Activated CD8-positive, alpha-beta memory T cell treated with anti-CD3 and anti-CD28 coated beads, Interleukin-2, amount 50 U/mL, for 48 hours (primary cell): ENCODE results near the gene IL25.
"Not testable (repeated sequence)": the region's sequence is repeated elsewhere in the genome, so short reads cannot be mapped to it uniquely, and the experiment has no call there.

Experiments used
- DNase-seq: peaks from one replicate; pipeline ENCODE4 v3.0.0-alpha.2; 2020

IL25 gene

DNA sequence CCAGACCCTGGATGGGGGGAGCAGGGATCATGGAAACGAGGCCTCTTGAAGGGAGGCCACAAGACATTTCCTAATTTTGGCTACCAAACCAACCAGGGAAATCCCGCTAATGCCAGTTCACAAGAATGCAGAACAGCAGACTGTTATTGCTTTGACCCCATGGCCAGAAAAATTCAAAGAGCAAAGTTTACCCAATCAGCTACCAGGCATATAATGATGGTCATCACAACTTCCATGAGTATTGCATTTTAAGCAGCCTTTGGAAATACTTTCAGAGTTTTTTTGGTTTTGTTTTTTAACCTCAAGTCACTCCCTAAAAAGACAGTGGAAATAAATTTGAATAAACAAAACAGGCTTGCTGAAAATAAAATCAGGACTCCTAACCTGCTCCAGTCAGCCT lies at the start of gene IL25:
IL25 (plus strand) TSS at position 301 of the 400 bp plus-strand sequence.
- no peak for DNase-seq

GRCh38 chr14:23323838-23324454 lies 48.7 kb upstream of the IL25 start:
- no peak for DNase-seq

GRCh38 chr14:23324455-23324846 lies 48.2 kb upstream of the IL25 start:
- DNase-seq: no peak

DNA sequence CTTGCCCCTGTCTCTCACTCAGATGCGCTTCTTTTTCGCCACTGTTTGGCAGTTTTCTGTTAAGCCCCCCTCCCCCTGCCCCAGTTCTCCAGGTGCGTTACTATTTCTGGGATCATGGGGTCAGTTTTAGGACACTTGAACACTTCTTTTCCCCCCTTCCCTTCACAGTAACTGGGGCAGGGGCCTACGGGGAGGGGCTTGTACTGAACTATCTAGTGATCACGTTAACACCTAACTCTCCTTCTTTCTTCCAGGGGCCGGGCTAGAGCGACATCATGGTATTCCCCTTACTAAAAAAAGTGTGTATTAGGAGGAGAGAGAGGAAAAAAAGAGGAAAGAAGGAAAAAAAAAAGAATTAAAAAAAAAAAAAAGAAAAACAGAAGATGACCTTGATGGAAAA lies 47.6 kb upstream of the IL25 start:
- no peak for DNase-seq

DNA sequence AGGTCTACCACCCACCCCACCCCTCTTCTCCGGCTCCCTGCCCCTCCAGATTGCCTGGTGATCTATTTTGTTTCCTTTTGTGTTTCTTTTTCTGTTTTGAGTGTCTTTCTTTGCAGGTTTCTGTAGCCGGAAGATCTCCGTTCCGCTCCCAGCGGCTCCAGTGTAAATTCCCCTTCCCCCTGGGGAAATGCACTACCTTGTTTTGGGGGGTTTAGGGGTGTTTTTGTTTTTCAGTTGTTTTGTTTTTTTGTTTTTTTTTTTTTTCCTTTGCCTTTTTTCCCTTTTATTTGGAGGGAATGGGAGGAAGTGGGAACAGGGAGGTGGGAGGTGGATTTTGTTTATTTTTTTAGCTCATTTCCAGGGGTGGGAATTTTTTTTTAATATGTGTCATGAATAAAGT lies 46.9 kb upstream of the IL25 start:
- not testable (repeated sequence) for DNase-seq

DNA sequence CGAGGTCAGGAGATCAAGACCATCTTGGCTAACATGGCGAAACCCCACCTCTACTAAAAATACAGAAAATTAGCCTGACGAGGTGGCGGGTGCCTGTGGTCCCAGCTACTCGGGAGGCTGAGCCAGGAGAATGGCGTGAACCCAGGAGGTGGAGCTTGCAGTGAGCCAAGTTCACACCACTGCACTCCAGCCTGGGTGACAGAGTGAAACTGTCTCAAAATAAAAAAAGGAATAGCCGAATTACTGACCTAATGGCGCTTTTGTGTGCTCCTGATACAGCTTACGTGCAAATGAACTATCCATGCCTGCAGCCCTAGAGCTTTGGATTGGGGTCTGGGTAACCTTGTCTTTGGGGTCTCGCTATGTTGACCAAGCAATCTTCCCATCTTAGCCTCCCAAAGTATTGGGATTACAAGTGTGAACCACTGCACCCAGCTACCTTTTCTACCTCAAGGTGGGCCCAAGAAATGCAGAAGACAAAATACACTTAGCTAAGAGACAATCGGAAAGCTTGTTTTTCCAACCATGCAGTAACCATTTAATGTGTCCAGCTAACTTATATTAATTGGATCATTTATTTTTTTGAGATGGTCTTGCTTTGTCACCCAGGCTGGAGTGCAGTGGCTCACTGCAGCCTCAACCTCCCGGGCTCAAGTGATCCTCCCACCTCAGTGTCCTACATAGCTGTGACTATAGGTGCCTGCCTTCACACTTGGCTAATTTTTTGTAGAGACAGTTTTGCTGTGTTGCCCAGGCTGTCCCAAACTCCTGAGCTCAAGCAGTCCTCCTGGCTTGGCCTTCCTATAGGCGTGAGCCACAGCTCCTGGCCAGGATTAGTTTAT lies 45.9 kb upstream of the IL25 start:
- no peak for DNase-seq

DNA sequence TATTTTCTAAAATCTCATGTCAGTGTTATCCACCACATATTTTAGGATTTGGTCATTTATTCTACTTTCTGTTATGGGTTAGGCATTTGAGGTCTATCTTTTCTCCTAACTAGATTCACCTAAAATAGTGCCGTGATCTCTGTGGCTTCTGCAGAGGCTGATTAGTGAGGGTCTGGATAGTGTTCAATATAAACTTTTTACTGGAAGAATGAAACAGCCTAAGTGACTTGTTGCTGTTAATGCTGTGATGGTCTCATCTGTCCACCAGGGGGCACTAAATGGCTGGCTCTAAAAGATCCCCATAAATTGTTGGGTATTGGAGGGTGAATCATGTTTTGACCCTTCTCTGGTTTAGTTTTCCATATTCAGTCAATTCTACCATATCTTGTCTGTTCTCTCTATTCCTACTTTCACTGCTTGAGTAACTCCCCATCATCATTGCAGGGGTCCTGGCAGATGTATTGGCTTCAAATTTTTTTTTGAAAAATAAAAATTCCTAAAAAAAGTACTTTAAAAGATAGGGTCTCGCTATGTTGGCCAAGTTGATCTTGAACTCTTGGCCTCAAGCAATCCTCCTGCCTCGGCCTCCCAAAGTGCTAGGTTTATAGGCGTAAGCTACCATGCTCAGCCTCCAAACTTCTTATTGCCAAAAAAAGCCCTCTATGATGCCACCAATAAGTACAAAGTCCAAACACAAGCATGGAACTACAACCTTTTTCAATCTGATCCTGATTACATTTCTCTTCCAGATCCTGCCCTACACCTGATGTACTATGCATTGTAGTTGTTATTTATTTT lies 44.5 kb upstream of the IL25 start:
- peak; percentile 69 for DNase-seq

- DNase-seq: no peak
Measured at GRCh38 chr14:23335623-23336022, 37.0 kb upstream of the IL25 start.

DNA sequence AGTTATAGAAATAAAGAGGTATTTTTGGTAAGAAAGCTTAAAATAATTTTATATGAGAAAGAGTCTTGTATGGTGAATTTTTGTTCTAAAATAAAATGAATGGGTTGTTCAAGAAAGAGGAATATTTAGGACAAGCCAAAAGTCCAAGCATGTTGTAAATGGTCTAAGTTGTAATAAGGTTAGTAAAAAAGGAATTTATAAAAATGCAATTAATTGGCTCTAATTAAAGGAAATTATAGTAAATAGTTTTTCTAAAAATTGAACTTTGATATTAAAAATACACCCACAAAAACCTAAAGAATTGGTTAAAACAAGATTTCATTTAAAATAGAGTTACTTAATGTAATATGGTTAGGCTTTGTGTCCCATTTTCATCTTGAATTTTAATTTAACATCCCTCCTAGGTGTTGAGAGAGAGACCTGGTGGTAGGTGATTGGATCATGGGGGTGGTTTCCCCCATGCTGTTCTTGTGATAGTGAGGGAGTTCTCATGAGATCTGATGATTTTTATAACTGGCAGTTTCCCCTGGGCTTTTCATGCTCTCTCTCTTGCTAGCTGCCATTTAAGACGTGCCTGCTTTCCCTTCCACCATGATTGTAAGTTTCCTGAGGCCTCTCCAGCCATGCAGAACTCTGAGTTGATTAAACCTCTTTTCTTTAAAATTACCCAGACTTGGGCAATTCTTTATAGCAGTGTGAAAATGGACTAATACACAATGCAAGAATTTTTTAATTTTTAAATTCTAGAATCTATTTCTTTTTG lies 32.9 kb upstream of the IL25 start:
- DNase-seq: no peak

GRCh38 chr14:23344481-23344880 lies 28.1 kb upstream of the IL25 start:
- DNase-seq: no peak

DNA sequence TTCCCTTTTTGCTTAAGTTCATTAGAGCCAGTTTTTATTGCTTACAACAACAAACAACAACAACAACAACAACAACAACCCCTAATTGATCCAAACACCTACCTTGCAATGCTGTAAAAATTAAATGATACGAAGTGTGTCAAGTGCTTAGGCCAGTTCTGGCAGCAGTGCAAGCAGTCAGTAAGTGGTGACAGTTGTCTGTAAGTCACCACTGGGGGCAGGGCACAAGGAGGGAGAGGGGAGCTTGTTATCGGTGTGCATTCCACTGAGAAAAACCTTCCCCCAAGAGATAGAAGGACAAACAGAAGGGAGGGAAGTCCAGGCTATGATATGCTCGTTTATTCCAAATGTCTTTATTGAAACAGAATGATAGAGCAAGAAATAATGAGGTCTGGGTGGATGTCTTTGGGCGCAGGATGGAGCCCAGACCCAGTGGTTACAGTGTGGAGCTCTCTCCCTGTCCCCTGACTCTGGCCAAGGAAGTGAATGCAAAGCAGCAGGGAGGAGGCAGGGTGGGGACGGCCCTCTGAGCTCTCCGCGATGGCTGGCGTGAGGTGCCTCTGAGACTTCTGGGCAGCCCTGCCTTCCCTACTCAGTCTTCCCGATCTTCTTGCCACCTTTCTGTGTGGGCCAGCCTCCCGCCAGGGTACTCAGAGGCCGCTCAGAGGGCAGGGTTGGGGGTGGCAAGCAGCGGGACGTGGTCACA lies 26.5 kb upstream of the IL25 start:
- DNase-seq: no peak

DNA sequence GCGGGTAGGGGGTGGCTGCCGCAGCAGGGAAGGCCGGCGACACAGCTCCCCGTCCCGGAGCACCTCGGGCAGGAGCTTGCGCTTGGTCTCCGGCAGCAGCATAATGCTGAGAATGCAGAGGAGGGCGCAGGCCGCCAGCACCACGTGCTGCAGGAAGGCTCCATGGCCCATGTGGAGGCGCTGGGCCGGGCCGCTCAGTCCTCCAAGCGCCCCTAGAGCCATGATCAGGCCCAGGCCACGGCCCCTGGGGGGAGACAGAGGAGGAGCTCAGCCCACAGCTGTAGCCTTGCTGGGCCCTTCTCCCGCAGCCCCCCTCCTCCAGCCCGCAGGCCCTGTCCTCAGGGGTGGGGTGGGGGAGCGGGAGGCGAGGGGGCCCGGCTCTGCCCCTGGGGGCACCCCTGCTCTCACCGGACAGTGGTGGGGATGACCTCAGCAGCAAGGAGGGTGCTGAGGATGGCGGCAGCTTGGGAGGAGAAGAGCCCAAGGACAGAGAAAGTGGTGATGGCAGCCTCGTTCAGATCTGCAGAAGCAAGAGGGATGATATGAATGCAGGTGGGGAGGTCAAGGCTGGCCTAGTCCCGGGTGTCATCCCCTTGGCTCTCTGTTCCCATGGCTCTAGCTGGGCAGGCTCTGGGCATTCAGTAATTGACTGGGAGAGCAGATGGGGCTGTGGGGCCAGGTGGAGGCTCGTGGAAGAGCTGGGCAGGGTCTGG lies 25.8 kb upstream of the IL25 start:
- no peak for DNase-seq

- DNase-seq: no peak
Measured at GRCh38 chr14:23347406-23348296, 25.0 kb upstream of the IL25 start.

GRCh38 chr14:23348297-23348655 lies 24.3 kb upstream of the IL25 start:
- DNase-seq: no peak

GRCh38 chr14:23349156-23349845 lies 23.3 kb upstream of the IL25 start:
- DNase-seq: no peak

- DNase-seq: no peak
Measured at GRCh38 chr14:23351681-23352505, 20.7 kb upstream of the IL25 start.

DNA sequence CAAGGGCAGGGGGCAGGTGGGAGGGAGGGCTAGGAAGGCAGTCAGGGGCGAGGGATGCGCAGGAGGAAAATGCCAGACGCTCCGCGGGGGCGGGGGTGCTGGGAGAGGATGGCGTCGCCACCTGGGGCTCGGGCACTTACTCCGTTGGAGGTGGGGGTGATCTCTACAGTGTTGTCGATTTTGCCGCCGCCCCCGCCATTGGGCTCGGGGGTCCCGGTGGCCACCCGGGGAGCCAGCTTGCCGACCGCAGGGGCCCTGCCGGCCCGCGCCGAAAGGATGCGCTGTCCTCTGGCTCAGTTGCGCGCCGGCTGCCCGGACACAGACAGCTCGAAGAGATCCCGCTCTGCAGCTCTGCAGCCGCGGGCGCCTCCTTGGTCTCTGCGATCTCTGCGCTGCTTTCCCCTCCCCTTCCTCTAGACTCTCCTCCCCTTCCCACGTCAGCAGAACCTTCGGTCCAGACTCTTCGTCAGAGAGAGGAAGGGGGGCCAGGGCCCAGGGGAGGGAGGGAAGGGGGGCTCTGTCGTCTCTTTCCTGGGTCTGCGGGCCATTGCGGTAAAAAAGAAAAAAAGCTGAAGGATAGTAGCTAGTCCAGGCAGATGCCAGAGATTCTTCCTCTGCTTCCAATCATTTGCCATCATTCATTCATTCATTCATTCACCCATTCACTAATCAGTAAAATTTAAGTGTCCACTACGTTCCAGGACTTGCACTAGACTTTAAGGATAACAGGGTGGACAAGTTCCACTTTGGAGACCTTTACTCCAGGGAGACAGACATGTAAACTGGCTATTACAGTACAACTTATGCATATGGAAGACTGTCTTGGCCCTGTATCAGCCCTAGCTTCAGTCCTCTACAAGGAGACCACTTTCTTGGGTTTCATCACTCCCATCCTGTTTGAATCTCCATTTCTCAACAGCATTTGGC lies 19.8 kb upstream of the IL25 start, which contains the start of gene SLC22A17:
SLC22A17 (minus strand) TSS at position 382 of the 927 bp plus-strand sequence.
- DNase-seq: peak; percentile 68

- DNase-seq: no peak
Measured at GRCh38 chr14:23353433-23353780, 19.2 kb upstream of the IL25 start.
